H1 (cell line): ENCODE results near the gene TNFRSF18.

Experiments used
- ATF3 ChIP-seq: IDR thresholded peaks from 2 replicates; pipeline ENCODE4 v1.6.1; 2011; ENCODE audit warnings: low read depth, mild to moderate bottlenecking, low read length; ENCODE audit not compliant: insufficient read depth
- BRCA1 ChIP-seq: IDR thresholded peaks from 2 replicates; pipeline ENCODE4 v1.6.1; 2012; ENCODE audit warnings: low read depth, low read length, improper control_type of control experiment
- CTCF ChIP-seq, 3 experiments: IDR thresholded peaks; 1 replicate in 2 of 3; 2 replicates in 1 of 3; pipeline versions ENCODE4 v1.5.1 to v1.6.1; 2011; ENCODE audit warnings: low read length in 3 of 3, mild to moderate bottlenecking in 3 of 3, inconsistent platforms in 2 of 3, low read depth in 1 of 3, moderate library complexity in 1 of 3; ENCODE audit not compliant: insufficient read depth in 1 of 3; ENCODE audit errors: control extremely low read depth in 1 of 3
- EZH2 ChIP-seq: fragments of 200-600 bp; sonication (generic); IDR thresholded peaks from 2 replicates; pipeline ENCODE4 v1.7.1; 2012; ENCODE audit warnings: low read depth, mild to moderate bottlenecking, moderate library complexity, low read length, inconsistent platforms; ENCODE audit not compliant: severe bottlenecking
- JUND ChIP-seq: IDR thresholded peaks from 2 replicates; pipeline ENCODE4 v1.6.1; 2011; ENCODE audit warnings: mild to moderate bottlenecking, improper control_type of control experiment, low read length
- POLR2A ChIP-seq, 2 experiments: IDR thresholded peaks; 1 replicate in 1 of 2; 2 replicates in 1 of 2; pipeline ENCODE4 v1.6.1; 2011; ENCODE audit warnings: low read depth in 2 of 2, low read length in 2 of 2, mild to moderate bottlenecking in 2 of 2; ENCODE audit errors: control extremely low read depth in 1 of 2

- TF ChIP-seq POLR2A (IDR thresholded peaks at IDR 0.05; ENCODE audit: control extremely low read depth in 1 of 2, low read depth in 2 of 2, low read length in 2 of 2) (no peak), BRCA1 (no peak), CTCF (IDR thresholded peaks at IDR 0.05; ENCODE audit: control extremely low read depth in 1 of 3, insufficient read depth in 1 of 3, low read depth in 1 of 3, low read length in 3 of 3) (no peak), ATF3 (no peak), JUND (no peak), EZH2 (no peak)
Measured at GRCh38 chr1:1177452-1178206, 28.8 kb downstream of the TNFRSF18 start.
